ENCODE results near the gene DPM2. TPM values are rescaled to one million over a fixed set of nuclear protein-coding genes. Genes with fewer than 3 reads are reported as not detected.

Gene DPM2
- total RNA-seq, 1 donor from 2014 or later, result 9.1 TPM

DNA sequence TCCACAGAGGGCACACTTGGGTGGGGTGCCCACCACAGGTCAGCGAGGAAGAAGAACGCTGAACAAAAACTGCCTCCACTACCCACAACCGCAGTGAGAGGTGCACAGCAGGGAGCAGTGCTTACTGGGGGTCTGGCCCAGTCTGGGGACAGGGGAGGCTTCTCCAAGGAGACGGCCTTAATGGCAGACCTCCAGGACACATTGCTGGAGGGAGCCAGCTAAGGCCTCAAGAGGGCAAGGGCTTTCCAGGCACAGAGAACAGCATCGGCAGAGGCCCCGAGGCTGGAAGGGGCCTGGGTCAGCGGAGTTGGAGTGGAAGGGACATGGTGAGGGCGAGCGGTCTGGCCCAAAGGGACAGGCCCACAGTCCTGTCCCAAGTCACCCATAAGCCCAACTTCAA lies 8.3 kb upstream of the DPM2 start:
- peaks cover 5% of the 10 kb centered on the region for H3K27me3 Mint-ChIP-seq (ENCODE audit: insufficient read depth, low read depth)
- Histone ChIP-seq H3K4me2 (no peak overlapping the region), H2AFZ (replicated peaks) (no peak overlapping the region), H3K9me3 (ENCODE audit: low read depth) (no peaks in the 10 kb centered on the region), H3K4me3 (no peak overlapping the region), H3K4me1 (peaks cover 7% of the 10 kb centered on the region), H4K20me1 (ENCODE audit: low read depth) (peaks cover 48% of the 10 kb centered on the region), H3K27me3 (no peaks in the 10 kb centered on the region), H3K79me2 (ENCODE audit: low read depth) (no peaks in the 10 kb centered on the region), H3K36me3 (no peaks in the 10 kb centered on the region), H3F3A (ENCODE audit: low read depth) (peaks cover 19% of the 10 kb centered on the region), H3K27ac (no peak overlapping the region), H3K9ac (no peak overlapping the region)
- DNase-seq (ENCODE audit: low spot score), result no peak
- H3K27ac Mint-ChIP-seq, result no peak overlapping the region
- no peak overlapping the region for H3K4me3 Mint-ChIP-seq
- H3K4me1 Mint-ChIP-seq, result peaks cover 21% of the 10 kb centered on the region
- TF ChIP-seq, protein P1, sequence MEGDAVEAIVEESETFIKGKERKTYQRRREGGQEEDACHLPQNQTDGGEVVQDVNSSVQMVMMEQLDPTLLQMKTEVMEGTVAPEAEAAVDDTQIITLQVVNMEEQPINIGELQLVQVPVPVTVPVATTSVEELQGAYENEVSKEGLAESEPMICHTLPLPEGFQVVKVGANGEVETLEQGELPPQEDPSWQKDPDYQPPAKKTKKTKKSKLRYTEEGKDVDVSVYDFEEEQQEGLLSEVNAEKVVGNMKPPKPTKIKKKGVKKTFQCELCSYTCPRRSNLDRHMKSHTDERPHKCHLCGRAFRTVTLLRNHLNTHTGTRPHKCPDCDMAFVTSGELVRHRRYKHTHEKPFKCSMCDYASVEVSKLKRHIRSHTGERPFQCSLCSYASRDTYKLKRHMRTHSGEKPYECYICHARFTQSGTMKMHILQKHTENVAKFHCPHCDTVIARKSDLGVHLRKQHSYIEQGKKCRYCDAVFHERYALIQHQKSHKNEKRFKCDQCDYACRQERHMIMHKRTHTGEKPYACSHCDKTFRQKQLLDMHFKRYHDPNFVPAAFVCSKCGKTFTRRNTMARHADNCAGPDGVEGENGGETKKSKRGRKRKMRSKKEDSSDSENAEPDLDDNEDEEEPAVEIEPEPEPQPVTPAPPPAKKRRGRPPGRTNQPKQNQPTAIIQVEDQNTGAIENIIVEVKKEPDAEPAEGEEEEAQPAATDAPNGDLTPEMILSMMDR (IDR thresholded peaks at IDR 0.05), result no peak
- TF ChIP-seq EZH2 (IDR thresholded peaks at IDR 0.05) (no peak), EZH2phosphoT487 (IDR thresholded peaks at IDR 0.05) (no peak)
- peaks cover 12% of the 10 kb centered on the region for H3K36me3 Mint-ChIP-seq
- no peaks in the 10 kb centered on the region for H3K9me3 Mint-ChIP-seq

DNA sequence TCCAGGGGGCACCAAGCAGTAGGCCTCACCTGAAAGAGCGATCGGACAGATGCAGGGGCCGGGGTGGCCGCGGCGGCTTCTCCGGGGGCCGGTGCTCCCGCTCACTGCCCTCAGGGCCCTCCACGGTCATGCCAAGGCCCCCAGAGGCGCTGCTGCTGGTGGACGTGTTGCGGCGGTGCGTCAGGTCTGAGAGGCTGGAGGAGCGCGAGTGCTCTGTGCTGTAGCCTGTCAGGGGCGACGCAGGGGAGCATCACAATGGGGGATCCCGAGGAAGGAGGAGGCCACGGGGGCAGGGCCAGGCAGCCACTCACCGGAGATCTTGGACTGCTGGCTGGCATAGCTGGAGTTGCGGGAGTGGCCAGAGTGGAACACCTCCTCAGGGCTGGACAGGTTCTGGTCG lies 7.7 kb upstream of the DPM2 start:
- H3K9ac ChIP-seq, result no peak overlapping the region
- H3K27ac Mint-ChIP-seq, result no peak overlapping the region
- no peaks in the 10 kb centered on the region for H3K9me3 ChIP-seq (ENCODE audit: low read depth)
- H3K79me2 ChIP-seq (ENCODE audit: low read depth), result no peaks in the 10 kb centered on the region
- H3K27me3 Mint-ChIP-seq (ENCODE audit: insufficient read depth, low read depth), result peaks cover 5% of the 10 kb centered on the region
- no peak for DNase-seq (ENCODE audit: low spot score)
- no peak overlapping the region for H3K4me3 ChIP-seq
- H3K27me3 ChIP-seq, result no peaks in the 10 kb centered on the region
- no peak overlapping the region for H3K4me3 Mint-ChIP-seq
- H3K27ac ChIP-seq, result no peak overlapping the region
- H3K4me1 Mint-ChIP-seq, result peaks cover 15% of the 10 kb centered on the region
- peaks cover 19% of the 10 kb centered on the region for H3F3A ChIP-seq (ENCODE audit: low read depth)
- H3K9me3 Mint-ChIP-seq, result no peaks in the 10 kb centered on the region
- H3K36me3 Mint-ChIP-seq, result peaks cover 13% of the 10 kb centered on the region
- H3K4me2 ChIP-seq, result no peak overlapping the region
- peaks cover under 1% of the 10 kb centered on the region for H3K4me1 ChIP-seq
- peaks cover 42% of the 10 kb centered on the region for H4K20me1 ChIP-seq (ENCODE audit: low read depth)
- TF ChIP-seq EZH2phosphoT487 (IDR thresholded peaks at IDR 0.05) (no peak), EZH2 (IDR thresholded peaks at IDR 0.05) (no peak)
- TF ChIP-seq, protein P1 (IDR thresholded peaks at IDR 0.05), result no peak
- no peaks in the 10 kb centered on the region for H3K36me3 ChIP-seq
- H2AFZ ChIP-seq (replicated peaks), result no peak overlapping the region

DNA sequence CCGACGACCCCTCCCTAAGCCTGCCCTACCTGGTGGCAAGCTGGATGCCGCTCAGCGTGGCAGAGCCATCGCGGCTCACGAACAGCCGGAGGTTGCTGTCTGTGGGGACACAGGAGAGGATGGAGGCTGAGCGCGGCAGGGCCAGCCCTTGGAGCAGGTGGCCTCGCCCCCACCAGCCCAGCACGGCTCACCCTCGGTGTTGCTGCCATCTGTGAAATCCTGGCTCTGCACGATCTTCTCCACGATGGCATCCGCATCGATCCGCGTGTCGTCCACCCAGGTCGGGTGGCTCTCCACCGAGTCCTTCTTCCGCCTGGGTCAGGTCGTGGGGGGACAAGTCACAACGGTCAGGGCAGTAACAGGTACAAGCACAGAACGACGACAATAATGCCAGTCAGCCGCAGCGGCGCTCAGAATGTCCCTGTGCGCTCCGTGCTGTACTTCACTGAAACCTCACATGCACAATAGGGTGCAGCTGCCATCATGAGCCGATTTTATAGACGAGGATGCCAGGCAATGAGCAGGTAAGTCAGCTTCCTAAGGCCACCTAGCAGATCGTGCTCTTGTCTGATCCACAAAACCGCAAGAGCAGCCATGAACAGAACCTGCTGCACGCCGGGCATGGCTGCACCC lies 7.0 kb upstream of the DPM2 start:
- no peak overlapping the region for H2AFZ ChIP-seq (replicated peaks)
- peaks cover 13% of the 10 kb centered on the region for H3K36me3 Mint-ChIP-seq
- no peaks in the 10 kb centered on the region for H3K79me2 ChIP-seq (ENCODE audit: low read depth)
- H3K27me3 ChIP-seq, result no peaks in the 10 kb centered on the region
- no peak overlapping the region for H3K4me2 ChIP-seq
- no peak for DNase-seq (ENCODE audit: low spot score)
- H3K27me3 Mint-ChIP-seq (ENCODE audit: insufficient read depth, low read depth), result peaks cover 5% of the 10 kb centered on the region
- no peak overlapping the region for H3K9ac ChIP-seq
- H3K27ac ChIP-seq, result no peak overlapping the region
- H3K4me1 Mint-ChIP-seq, result peaks cover 13% of the 10 kb centered on the region
- H3F3A ChIP-seq (ENCODE audit: low read depth), result peaks cover 19% of the 10 kb centered on the region
- H4K20me1 ChIP-seq (ENCODE audit: low read depth), result peaks cover 37% of the 10 kb centered on the region
- H3K4me1 ChIP-seq, result no peaks in the 10 kb centered on the region
- H3K4me3 Mint-ChIP-seq, result no peak overlapping the region
- no peak for TF ChIP-seq EZH2phosphoT487 (IDR thresholded peaks at IDR 0.05)
- no peak for TF ChIP-seq EZH2 (IDR thresholded peaks at IDR 0.05)
- TF ChIP-seq, protein P1 (IDR thresholded peaks at IDR 0.05), result no peak
- no peak overlapping the region for H3K27ac Mint-ChIP-seq
- no peaks in the 10 kb centered on the region for H3K9me3 Mint-ChIP-seq
- no peak overlapping the region for H3K4me3 ChIP-seq
- no peaks in the 10 kb centered on the region for H3K36me3 ChIP-seq
- H3K9me3 ChIP-seq (ENCODE audit: low read depth), result no peaks in the 10 kb centered on the region
